GM12878 (cell line): ENCODE data around the gene CARD19. TPM values are rescaled to one million over a fixed set of nuclear protein-coding genes. Genes with fewer than 3 reads are reported as not detected.

Experiments
- ATAC-seq: fragments of 200-7000 bp; cut with Tn5 transposase; 3 replicates; pipeline ENCODE4 v1.9.1; 2020; ENCODE audit warnings: mild to moderate bottlenecking, moderate library complexity
- BruUV-seq: library from RNA; stranded (reverse); fragments of 400-500 nt; replicated peaks from 2 replicates; lab custom pipeline; 2021; lab: Mats Ljungman, UMichigan
- CTCF ChIA-PET: fragments of 300-600 bp; sonication (Branson Sonifier 250); formaldehyde crosslinking; extraction: SDS; loops from one replicate; lab custom pipeline; 2021; ENCODE audit warnings: inconsistent platforms; lab: Yijun Ruan, JAX
- POLR2A ChIA-PET: fragments of 350-600 bp; formaldehyde crosslinking; extraction: SDS; loops from one replicate; lab custom pipeline; 2021; ENCODE audit warnings: inconsistent platforms; lab: Charles Lee
- RAD21 ChIA-PET: fragments of 300-600 bp; sonication (Branson Sonifier 250); formaldehyde crosslinking; loops from one replicate; lab custom pipeline; 2023; ENCODE audit warnings: antibody characterized with exemption; ENCODE audit not compliant: unreplicated experiment; lab: Charles Lee
- SMC1A ChIA-PET: fragments of 300-600 bp; sonication (Branson Sonifier 250); formaldehyde crosslinking; loops from one replicate; lab custom pipeline; 2023; ENCODE audit not compliant: unreplicated experiment, uncharacterized antibody; lab: Charles Lee
- DNase-seq: peaks from one replicate; pipeline ENCODE4 v3.0.0-alpha.2; 2011; ENCODE audit warnings: low read depth, low spot score
- FAIRE-seq: peaks from 3 replicates; lab custom pipeline; 2011; peaks lifted over from hg19 to GRCh38; lab: Jason Lieb, UNC
- H2AFZ ChIP-seq: 2 replicates; pipeline ENCODE4 v1.6.0; 2011; ENCODE audit warnings: low read depth, low read length, control low read depth; ENCODE audit not compliant: control insufficient read depth
- H3K27ac ChIP-seq: 2 replicates; pipeline ENCODE4 v1.5.1; 2011; ENCODE audit warnings: control low read depth; ENCODE audit not compliant: control insufficient read depth, insufficient read depth
- H3K27me3 ChIP-seq, 2 experiments: replicated peaks in 1 of 2; 2 replicates each; pipeline versions ENCODE4 v1.6.0 to v1.6.1; 2011; ENCODE audit warnings: low read length in 1 of 2; ENCODE audit not compliant: control insufficient read depth in 2 of 2, insufficient read depth in 2 of 2
- H3K36me3 ChIP-seq, 2 experiments: 2 replicates each; pipeline ENCODE4 v1.5.1; 2011; ENCODE audit warnings: low read length in 1 of 2; ENCODE audit not compliant: control insufficient read depth in 2 of 2, insufficient read depth in 2 of 2
- H3K4me1 ChIP-seq: 2 replicates; pipeline ENCODE4 v1.6.1; 2011; ENCODE audit warnings: mild to moderate bottlenecking, low read length, moderate library complexity, mixed read lengths; ENCODE audit not compliant: control insufficient read depth, insufficient read depth
- H3K4me2 ChIP-seq: 2 replicates; pipeline ENCODE4 v1.6.0; 2011; ENCODE audit warnings: control low read depth; ENCODE audit not compliant: control insufficient read depth, insufficient read depth
- H3K4me3 ChIP-seq: fragments of 200-600 bp; sonication (generic); 2 replicates; pipeline ENCODE4 v1.5.1; 2016
- H3K79me2 ChIP-seq: 2 replicates; pipeline ENCODE4 v1.6.0; 2011; ENCODE audit warnings: low read length; ENCODE audit not compliant: control insufficient read depth, insufficient read depth
- H3K9ac ChIP-seq: 2 replicates; pipeline ENCODE4 v1.8.0; 2011; ENCODE audit warnings: low read length, control low read depth, mixed read lengths; ENCODE audit not compliant: control insufficient read depth, insufficient read depth
- H3K9me3 ChIP-seq: replicated peaks from 3 replicates; pipeline ENCODE4 v1.5.1; 2011; ENCODE audit warnings: mild to moderate bottlenecking, low read length; ENCODE audit not compliant: control insufficient read depth, insufficient read depth
- H4K20me1 ChIP-seq: 2 replicates; pipeline ENCODE4 v1.6.0; 2011; ENCODE audit not compliant: control insufficient read depth, insufficient read depth
- IRF4 ChIP-seq: IDR thresholded peaks from 2 replicates; pipeline ENCODE4 v1.6.1; 2011; ENCODE audit warnings: low read depth, low read length
- NFYB ChIP-seq: IDR thresholded peaks from 2 replicates; pipeline ENCODE4 v1.6.1; 2011; ENCODE audit warnings: low read depth, mild to moderate bottlenecking, low read length, improper control_type of control experiment, moderate library complexity; ENCODE audit not compliant: insufficient read depth
- PAX5 ChIP-seq: IDR thresholded peaks from 2 replicates; pipeline ENCODE4 v1.6.1; 2011; ENCODE audit warnings: low read depth, low read length, borderline replicate concordance
- RAD21 ChIP-seq: IDR thresholded peaks from 2 replicates; pipeline ENCODE4 v1.6.1; 2011; ENCODE audit warnings: mild to moderate bottlenecking, low read depth, low read length, moderate library complexity; ENCODE audit not compliant: insufficient read depth
- WRNIP1 ChIP-seq: IDR thresholded peaks from 2 replicates; pipeline ENCODE4 v1.6.1; 2011; ENCODE audit warnings: low read depth, low read length, improper control_type of control experiment, borderline replicate concordance
- WGBS: methylation state at CpG from one replicate; pipeline ENCODE4 v1.1.6; 2016; ENCODE audit warnings: low lambda C conversion rate; ENCODE audit not compliant: insufficient replicate concordance, insufficient coverage; ENCODE audit errors: missing lambda C conversion rate; 5-methylcytosine and 5-hydroxymethylcytosine counted together
- in situ Hi-C: fragments of 300-500 bp; cut with MboI; formaldehyde crosslinking; loops from 9 replicates; pipeline ENCODE4 v1.14.3; 2018; ENCODE audit warnings: mixed read lengths
- intact Hi-C: fragments of 100-400 bp; cut with micrococcal nuclease; formaldehyde crosslinking; loops from one replicate; pipeline ENCODE4 v1.14.2; 2022; ENCODE audit not compliant: unreplicated experiment
- polyA plus RNA-seq, 11 experiments: library from polyadenylated mRNA; depleted of rRNA in 4 of 11; unstranded in 6 of 11; stranded (reverse) in 5 of 11; fragments of >200 nt; fragmentation: Nextera tagmentation in 4 of 11; fragmentation: Illumina TruSeq in 1 of 11; extraction: Ambion mirVana in 4 of 11; extraction: Trizol in 1 of 11; gene quantifications; 1 replicate in 1 of 11; 2 replicates in 10 of 11; pipeline versions ENCODE4 v1.2.1 to v1.2.3, GENCODE V29; 2011 to 2016; ENCODE audit warnings: inconsistent platforms in 2 of 11, missing spikeins in 2 of 11, low read depth in 1 of 11
- total RNA-seq, 4 experiments: library from RNA; depleted of rRNA in 3 of 4; stranded (reverse); fragments of >200 nt in 3 of 4; fragmentation: Illumina TruSeq in 1 of 4; extraction: Trizol in 1 of 4; gene quantifications; 2 replicates each; pipeline versions ENCODE4 v1.2.1 to v1.2.3, GENCODE V29; 2013 to 2021
- TF ChIP-seq, protein P1 (sequence below): fragments of 450-650 bp; IDR thresholded peaks from 2 replicates; pipeline ENCODE4 v1.6.1; 2017; ENCODE audit warnings: mild to moderate bottlenecking

Gene CARD19
- total and polyA plus RNA-seq, 10 of the 15 experiments (the other 5 are each of a cell fraction or from before 2014, with no cell fraction given): 0.61 to 41.6 (median 19.9) TPM

DNA sequence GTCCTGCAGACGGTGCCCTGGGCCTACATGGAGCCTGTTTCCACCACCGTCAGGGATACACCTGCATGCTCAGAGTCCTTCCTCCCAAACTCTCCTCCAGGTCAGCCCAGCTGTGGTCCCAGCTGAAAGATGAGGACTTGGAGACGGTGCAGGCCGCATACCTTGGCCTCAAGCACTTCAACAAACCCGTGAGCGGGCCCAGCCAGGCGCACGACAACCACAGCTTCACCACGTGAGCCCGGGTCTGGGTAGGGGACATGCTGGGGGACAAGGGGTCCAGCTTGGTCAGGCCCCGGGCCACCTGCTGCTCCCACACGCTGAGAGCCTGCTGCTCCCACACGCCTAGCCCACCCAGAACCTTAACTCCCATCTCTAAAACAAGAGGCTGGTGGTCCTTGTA, 16.6 kb upstream of the CARD19 start (continued):
- no peak for TF ChIP-seq NFYB

DNA sequence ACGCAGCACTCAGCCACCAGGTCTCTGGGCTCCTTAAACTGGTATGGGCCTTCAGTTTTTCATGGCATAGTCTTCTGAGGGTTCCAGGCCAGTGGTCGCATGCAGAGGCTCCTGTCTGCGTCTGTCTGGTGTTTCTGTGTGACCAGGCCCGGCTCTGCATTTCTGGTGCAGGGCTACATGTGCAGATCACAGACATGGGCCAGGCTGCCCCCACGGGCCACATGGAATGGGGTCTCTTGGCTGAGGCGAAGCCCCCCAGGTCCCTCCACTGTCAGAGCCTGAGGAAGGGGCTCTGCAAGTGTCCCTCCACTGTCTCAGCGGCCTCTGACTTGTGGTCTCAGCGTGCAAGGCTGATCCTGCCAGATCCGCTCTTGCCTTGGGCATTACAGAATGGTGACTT, 15.6 kb upstream of the CARD19 start:
- in situ Hi-C loops (no loop called here), intact Hi-C loops (no loop called here)
- no TSS peak for BruUV-seq
- WGBS: 84% methylated on average over 9 of the region's 9 CpGs
- Histone ChIP-seq H3K27me3 (no peaks in the 10 kb centered on the region), H3K4me2 (no peak overlapping the region), H3K27ac (no peak overlapping the region), H3K36me3 (peaks cover 11 to 13% of the 10 kb centered on the region in 2 experiments; a peak in 3 of 4 replicates), H3K4me3 (no peak overlapping the region), H3K4me1 (no peaks in the 10 kb centered on the region), H4K20me1 (no peaks in the 10 kb centered on the region), H3K79me2 (no peaks in the 10 kb centered on the region), H2AFZ (no peak overlapping the region)
- ChIA-PET CTCF (no interaction called here), SMC1A (interaction anchor here (1.2 kb wide), 1 partner anchor 16 kb away, joined by 4 read pairs; no protein-coding TSS in a partner anchor), RAD21 (no interaction called here), POLR2A (interaction anchor here (0.7 kb wide), 1 partner anchor 83 kb away, joined by 3 read pairs; no protein-coding TSS in a partner anchor)
- FAIRE-seq: no peak
- no peak for DNase-seq
- no peak for ATAC-seq
- TF ChIP-seq WRNIP1: no peak
- TF ChIP-seq, protein P1, sequence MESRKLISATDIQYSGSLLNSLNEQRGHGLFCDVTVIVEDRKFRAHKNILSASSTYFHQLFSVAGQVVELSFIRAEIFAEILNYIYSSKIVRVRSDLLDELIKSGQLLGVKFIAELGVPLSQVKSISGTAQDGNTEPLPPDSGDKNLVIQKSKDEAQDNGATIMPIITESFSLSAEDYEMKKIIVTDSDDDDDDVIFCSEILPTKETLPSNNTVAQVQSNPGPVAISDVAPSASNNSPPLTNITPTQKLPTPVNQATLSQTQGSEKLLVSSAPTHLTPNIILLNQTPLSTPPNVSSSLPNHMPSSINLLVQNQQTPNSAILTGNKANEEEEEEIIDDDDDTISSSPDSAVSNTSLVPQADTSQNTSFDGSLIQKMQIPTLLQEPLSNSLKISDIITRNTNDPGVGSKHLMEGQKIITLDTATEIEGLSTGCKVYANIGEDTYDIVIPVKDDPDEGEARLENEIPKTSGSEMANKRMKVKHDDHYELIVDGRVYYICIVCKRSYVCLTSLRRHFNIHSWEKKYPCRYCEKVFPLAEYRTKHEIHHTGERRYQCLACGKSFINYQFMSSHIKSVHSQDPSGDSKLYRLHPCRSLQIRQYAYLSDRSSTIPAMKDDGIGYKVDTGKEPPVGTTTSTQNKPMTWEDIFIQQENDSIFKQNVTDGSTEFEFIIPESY: no peak
- TF ChIP-seq PAX5: no peak
- TF ChIP-seq RAD21: no peak
- no peak for TF ChIP-seq IRF4
- TF ChIP-seq, all 136 proteins: peak for 0
- Histone ChIP-seq H3K9ac (no peak overlapping the region), H3K9me3 (peaks cover 1% of the 10 kb centered on the region; the same call in 2 of the 3 replicates)
